K562 (cell line): ENCODE results near the gene FLG. TPM values are rescaled to one million over a fixed set of nuclear protein-coding genes. Genes with fewer than 3 reads are reported as not detected.

Experiments
- ATAC-seq: fragments of 200-7000 bp; cut with Tn5 transposase; 3 replicates; pipeline ENCODE4 v1.9.1; 2020; ENCODE audit warnings: moderate library complexity
- BruUV-seq: library from RNA; stranded (reverse); fragments of 400-500 nt; replicated peaks from 2 replicates; lab custom pipeline; 2021; lab: Mats Ljungman, UMichigan
- CTCF ChIA-PET: fragments of 300-600 bp; formaldehyde crosslinking; extraction: SDS; loops from one replicate; lab custom pipeline; 2021; ENCODE audit warnings: low intra/inter-chr PET ratio; lab: Yijun Ruan, JAX
- POLR2A ChIA-PET: fragments of 300-600, 350-650 bp; sonication (Branson Sonifier 250); formaldehyde crosslinking; extraction: SDS; loops from one replicate; lab custom pipeline; 2021; ENCODE audit warnings: antibody characterized with exemption, inconsistent platforms; lab: Yijun Ruan, JAX
- DNase-seq, 4 experiments: peaks; one replicate each; pipeline versions ENCODE4 v3.0.0 to v3.0.0-alpha.2; 2011 to 2018; ENCODE audit warnings: low spot score in 3 of 4, mixed read lengths in 3 of 4; ENCODE audit errors: extremely low read depth in 1 of 4
- FAIRE-seq: peaks from 2 replicates; lab custom pipeline; 2011; peaks lifted over from hg19 to GRCh38; lab: Jason Lieb, UNC
- H2AFZ ChIP-seq: 2 replicates; pipeline ENCODE4 v1.6.0; 2011; ENCODE audit warnings: low read depth, low read length, control low read depth, inconsistent platforms
- H3K27ac ChIP-seq: fragments of 200-600 bp; 3 replicates; pipeline ENCODE4 v1.8.0; 2011; ENCODE audit warnings: low read depth, mild to moderate bottlenecking, control low read depth, inconsistent platforms, low read length, moderate library complexity, mixed read lengths; ENCODE audit errors: extremely low read depth
- H3K27me3 ChIP-seq, 2 experiments: fragments of 300-600 bp in 1 of 2; 2 replicates in 1 of 2; 3 replicates in 1 of 2; pipeline versions ENCODE4 v1.6.0 to v1.8.0; 2011; ENCODE audit warnings: inconsistent platforms in 2 of 2, low read length in 2 of 2, mild to moderate bottlenecking in 1 of 2, mixed read lengths in 1 of 2, moderate library complexity in 1 of 2; ENCODE audit not compliant: control insufficient read depth in 2 of 2, insufficient read depth in 2 of 2
- H3K36me3 ChIP-seq: fragments of 300-600 bp; 3 replicates; pipeline ENCODE4 v1.8.0; 2011; ENCODE audit warnings: mild to moderate bottlenecking, low read length, inconsistent platforms; ENCODE audit not compliant: control insufficient read depth, insufficient read depth
- H3K4me1 ChIP-seq, 2 experiments: fragments of 200-600 bp in 1 of 2; replicated peaks in 1 of 2; 2 replicates in 1 of 2; 3 replicates in 1 of 2; pipeline versions ENCODE4 v1.5.1 to v1.8.0; 2011; ENCODE audit warnings: inconsistent platforms in 2 of 2, low read length in 2 of 2, mild to moderate bottlenecking in 1 of 2, mixed read lengths in 1 of 2, moderate library complexity in 1 of 2; ENCODE audit not compliant: control insufficient read depth in 2 of 2, insufficient read depth in 2 of 2
- H3K4me2 ChIP-seq: 2 replicates; pipeline ENCODE4 v1.6.1; 2011; ENCODE audit warnings: low read length, control low read depth, inconsistent platforms, mixed read lengths; ENCODE audit not compliant: insufficient read depth
- H3K4me3 ChIP-seq: fragments of 200-600 bp; sonication (generic), shearing (Covaris generic); 2 replicates; pipeline ENCODE4 v1.5.1; 2016; ENCODE audit warnings: control low read depth, inconsistent platforms
- H3K79me2 ChIP-seq: fragments of 200-600 bp; 3 replicates; pipeline ENCODE4 v1.8.0; 2011; ENCODE audit warnings: low read length, inconsistent platforms; ENCODE audit not compliant: control insufficient read depth, insufficient read depth
- H3K9ac ChIP-seq, 2 experiments: 2 replicates each; pipeline versions ENCODE4 v1.6.0 to v1.6.1; 2011; ENCODE audit warnings: low read depth in 2 of 2, low read length in 2 of 2, control low read depth in 1 of 2, inconsistent platforms in 1 of 2, mild to moderate bottlenecking in 1 of 2, mixed read lengths in 1 of 2; ENCODE audit not compliant: insufficient read depth in 1 of 2
- H3K9me1 ChIP-seq: one replicate; pipeline ENCODE4 v1.6.0; 2011; ENCODE audit warnings: inconsistent platforms, mild to moderate bottlenecking, low read length, moderate library complexity; ENCODE audit not compliant: control insufficient read depth, insufficient read depth
- H3K9me3 ChIP-seq: replicated peaks from 2 replicates; pipeline ENCODE4 v1.5.1; 2011; ENCODE audit warnings: low read depth, low read length, inconsistent platforms; ENCODE audit not compliant: control insufficient read depth, insufficient read depth
- H4K20me1 ChIP-seq: replicated peaks from 2 replicates; pipeline ENCODE4 v1.6.1; 2011; ENCODE audit warnings: low read length, inconsistent platforms, mixed read lengths; ENCODE audit not compliant: control insufficient read depth, insufficient read depth
- POLR2AphosphoS5 ChIP-seq: IDR thresholded peaks from 2 replicates; pipeline ENCODE4 v1.6.1; 2011; ENCODE audit warnings: mild to moderate bottlenecking, low read depth, low read length, moderate library complexity; ENCODE audit not compliant: control insufficient read depth, insufficient read depth
- POU5F1 ChIP-seq: fragments of 150-350 bp; IDR thresholded peaks from 2 replicates; pipeline ENCODE4 v1.6.1; 2014; ENCODE audit warnings: borderline replicate concordance, low read length, low read depth, mild to moderate bottlenecking; ENCODE audit not compliant: partially characterized antibody
- RNF2 ChIP-seq: sonication (generic); IDR thresholded peaks from 2 replicates; pipeline ENCODE4 v1.6.1; 2016
- TAF7 ChIP-seq: fragments of 450-650 bp; IDR thresholded peaks from 2 replicates; pipeline ENCODE4 v1.6.1; 2016; ENCODE audit warnings: missing genetic modification characterization, missing compliant biosample characterization
- WGBS: fragments of 100-300 bp; shearing (Covaris generic); methylation state at CpG from one replicate; pipeline ENCODE4 v1.1.6; 2016; ENCODE audit warnings: low coverage, mixed read lengths; ENCODE audit not compliant: insufficient coverage; ENCODE audit errors: missing lambda C conversion rate; 5-methylcytosine and 5-hydroxymethylcytosine counted together
- in situ Hi-C: fragments of 300-500 bp; cut with MboI; formaldehyde crosslinking; loops from 4 replicates; pipeline ENCODE4 v1.15.0; 2018; ENCODE audit warnings: inconsistent platforms, mixed read lengths
- intact Hi-C: fragments of 100-400 bp; cut with micrococcal nuclease; formaldehyde crosslinking; loops from 2 replicates; pipeline ENCODE4 v1.14.2; 2022
- polyA plus RNA-seq, 8 experiments: library from polyadenylated mRNA; depleted of rRNA in 4 of 8; stranded (reverse) in 5 of 8; unstranded in 3 of 8; fragments of >200 nt; fragmentation: Nextera tagmentation in 2 of 8; fragmentation: Illumina TruSeq in 1 of 8; extraction: Ambion mirVana in 2 of 8; extraction: Trizol in 1 of 8; gene quantifications; 2 replicates each; pipeline versions ENCODE4 v1.2.1 to v1.2.3, GENCODE V29; 2011 to 2014; ENCODE audit warnings: inconsistent platforms in 1 of 8, missing spikeins in 1 of 8
- total RNA-seq, 7 experiments: library from RNA; depleted of rRNA in 6 of 7; stranded (reverse); fragments of >200 nt in 6 of 7; fragmentation: Illumina TruSeq in 2 of 7; extraction: Trizol in 2 of 7; gene quantifications; 2 replicates each; pipeline versions ENCODE4 v1.2.1 to v1.2.3, GENCODE V29; 2011 to 2021; ENCODE audit warnings: low replicate concordance in 1 of 7
- TF ChIP-seq, protein P1 (sequence below): fragments of 450-650 bp; IDR thresholded peaks from 2 replicates; pipeline ENCODE4 v1.6.1; 2016; ENCODE audit warnings: low read depth

The FLG gene
- total and polyA plus RNA-seq, 9 of the 15 experiments (the other 6 are each of a cell fraction or from before 2014, with no cell fraction given): not detected

DNA sequence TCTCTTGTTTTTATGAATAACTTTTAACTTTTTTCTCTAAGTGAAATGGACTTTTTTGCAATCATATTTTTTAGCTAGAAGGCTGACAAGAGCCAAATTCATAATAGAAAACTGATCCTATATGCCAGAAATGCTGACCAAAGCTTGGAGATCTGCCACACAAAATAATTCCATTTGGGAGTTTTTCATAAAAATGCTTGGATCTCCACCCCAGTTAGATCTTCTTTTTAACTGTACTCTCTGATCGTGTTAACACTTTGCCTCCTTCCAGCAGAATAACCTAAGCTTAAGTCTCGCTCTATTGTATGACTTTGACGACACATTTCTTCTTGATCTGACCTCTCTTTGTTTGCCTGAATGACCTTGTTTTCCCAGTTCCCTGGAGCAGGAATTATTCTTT, 18.0 kb upstream of the FLG start:
- no peak overlapping the region for H3K4me3 ChIP-seq
- H3K27ac ChIP-seq: no peak overlapping the region
- intact Hi-C loops (loop anchor here (10.0 kb wide), 1 partner anchor 288 kb away; no protein-coding TSS in a partner anchor), in situ Hi-C loops (no loop called here)
- H3K9me1 ChIP-seq: no peaks in the 10 kb centered on the region
- WGBS: 3% methylated on average over 3 of the region's 3 CpGs
- FAIRE-seq (no peak), ATAC-seq (no peak), DNase-seq (no peak)
- H4K20me1 ChIP-seq: no peaks in the 10 kb centered on the region
- POLR2A ChIA-PET: no interaction called here
- H3K9ac ChIP-seq: no peak overlapping the region
- no peak overlapping the region for H2AFZ ChIP-seq
- TF ChIP-seq RNF2: no peak
- TF ChIP-seq, protein P1, sequence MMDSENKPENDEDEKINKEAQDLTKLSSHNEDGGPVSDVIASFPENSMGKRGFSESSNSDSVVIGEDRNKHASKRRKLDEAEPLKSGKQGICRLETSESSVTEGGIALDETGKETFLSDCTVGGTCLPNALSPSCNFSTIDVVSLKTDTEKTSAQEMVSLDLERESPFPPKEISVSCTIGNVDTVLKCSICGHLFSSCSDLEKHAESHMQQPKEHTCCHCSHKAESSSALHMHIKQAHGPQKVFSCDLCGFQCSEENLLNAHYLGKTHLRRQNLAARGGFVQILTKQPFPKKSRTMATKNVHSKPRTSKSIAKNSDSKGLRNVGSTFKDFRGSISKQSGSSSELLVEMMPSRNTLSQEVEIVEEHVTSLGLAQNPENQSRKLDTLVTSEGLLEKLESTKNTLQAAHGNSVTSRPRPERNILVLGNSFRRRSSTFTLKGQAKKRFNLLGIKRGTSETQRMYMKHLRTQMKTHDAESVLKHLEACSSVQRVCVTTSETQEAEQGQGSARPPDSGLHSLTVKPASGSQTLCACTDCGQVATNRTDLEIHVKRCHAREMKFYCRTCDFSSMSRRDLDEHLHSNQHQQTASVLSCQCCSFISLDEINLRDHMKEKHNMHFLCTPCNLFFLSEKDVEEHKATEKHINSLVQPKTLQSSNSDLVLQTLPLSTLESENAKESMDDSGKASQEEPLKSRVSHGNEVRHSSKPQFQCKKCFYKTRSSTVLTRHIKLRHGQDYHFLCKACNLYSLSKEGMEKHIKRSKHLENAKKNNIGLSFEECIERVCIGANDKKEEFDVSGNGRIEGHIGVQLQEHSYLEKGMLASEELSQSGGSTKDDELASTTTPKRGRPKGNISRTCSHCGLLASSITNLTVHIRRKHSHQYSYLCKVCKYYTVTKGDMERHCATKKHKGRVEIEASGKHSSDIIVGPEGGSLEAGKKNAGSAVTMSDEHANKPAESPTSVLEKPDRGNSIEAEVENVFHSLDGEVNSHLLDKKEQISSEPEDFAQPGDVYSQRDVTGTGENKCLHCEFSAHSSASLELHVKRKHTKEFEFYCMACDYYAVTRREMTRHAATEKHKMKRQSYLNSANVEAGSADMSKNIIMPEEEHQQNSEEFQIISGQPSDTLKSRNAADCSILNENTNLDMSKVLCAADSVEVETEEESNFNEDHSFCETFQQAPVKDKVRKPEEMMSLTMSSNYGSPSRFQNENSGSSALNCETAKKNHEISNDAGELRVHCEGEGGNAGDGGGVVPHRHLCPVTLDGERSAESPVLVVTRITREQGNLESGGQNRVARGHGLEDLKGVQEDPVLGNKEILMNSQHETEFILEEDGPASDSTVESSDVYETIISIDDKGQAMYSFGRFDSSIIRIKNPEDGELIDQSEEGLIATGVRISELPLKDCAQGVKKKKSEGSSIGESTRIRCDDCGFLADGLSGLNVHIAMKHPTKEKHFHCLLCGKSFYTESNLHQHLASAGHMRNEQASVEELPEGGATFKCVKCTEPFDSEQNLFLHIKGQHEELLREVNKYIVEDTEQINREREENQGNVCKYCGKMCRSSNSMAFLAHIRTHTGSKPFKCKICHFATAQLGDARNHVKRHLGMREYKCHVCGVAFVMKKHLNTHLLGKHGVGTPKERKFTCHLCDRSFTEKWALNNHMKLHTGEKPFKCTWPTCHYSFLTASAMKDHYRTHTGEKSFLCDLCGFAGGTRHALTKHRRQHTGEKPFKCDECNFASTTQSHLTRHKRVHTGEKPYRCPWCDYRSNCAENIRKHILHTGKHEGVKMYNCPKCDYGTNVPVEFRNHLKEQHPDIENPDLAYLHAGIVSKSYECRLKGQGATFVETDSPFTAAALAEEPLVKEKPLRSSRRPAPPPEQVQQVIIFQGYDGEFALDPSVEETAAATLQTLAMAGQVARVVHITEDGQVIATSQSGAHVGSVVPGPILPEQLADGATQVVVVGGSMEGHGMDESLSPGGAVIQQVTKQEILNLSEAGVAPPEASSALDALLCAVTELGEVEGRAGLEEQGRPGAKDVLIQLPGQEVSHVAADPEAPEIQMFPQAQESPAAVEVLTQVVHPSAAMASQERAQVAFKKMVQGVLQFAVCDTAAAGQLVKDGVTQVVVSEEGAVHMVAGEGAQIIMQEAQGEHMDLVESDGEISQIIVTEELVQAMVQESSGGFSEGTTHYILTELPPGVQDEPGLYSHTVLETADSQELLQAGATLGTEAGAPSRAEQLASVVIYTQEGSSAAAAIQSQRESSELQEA: no peak
- no peak for TF ChIP-seq POU5F1
- TF ChIP-seq POLR2AphosphoS5: no peak
- no peak for TF ChIP-seq TAF7 (tag)
- no peaks in the 10 kb centered on the region for H3K27me3 ChIP-seq
- H3K36me3 ChIP-seq: no peaks in the 10 kb centered on the region
- no peak overlapping the region for H3K4me2 ChIP-seq
- H3K79me2 ChIP-seq: no peaks in the 10 kb centered on the region
- CTCF ChIA-PET: no interaction called here
- no TSS peak for BruUV-seq
- no peaks in the 10 kb centered on the region for H3K9me3 ChIP-seq
- H3K4me1 ChIP-seq: no peaks in the 10 kb centered on the region
